ENCODE results near the gene MAP3K20.

The MAP3K20 gene

DNA sequence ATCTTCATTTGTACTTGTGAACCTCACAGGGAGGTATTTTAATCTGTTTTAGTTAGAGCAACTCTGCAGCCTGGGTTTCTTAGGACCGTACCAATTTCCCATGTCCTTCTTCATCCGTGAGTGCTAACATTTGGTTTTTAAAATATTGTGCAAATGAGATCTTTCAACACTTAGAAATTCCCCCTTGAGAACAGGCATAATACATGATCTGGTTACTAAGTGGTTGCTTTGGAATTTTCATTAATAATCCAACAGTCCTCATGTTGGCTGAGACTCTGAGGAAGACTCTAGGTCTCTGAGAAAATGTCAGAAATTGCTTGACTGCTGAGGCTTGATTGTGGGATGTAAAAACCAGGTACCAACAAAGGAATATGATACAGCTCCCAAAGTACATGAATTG is 153.4 kb downstream of the MAP3K20 start:
- no peak overlapping the region for H3K4me3 ChIP-seq (ENCODE audit: low read length)
- no peak for DNase-seq (ENCODE audit: low read depth)
- TF ChIP-seq, protein P1, sequence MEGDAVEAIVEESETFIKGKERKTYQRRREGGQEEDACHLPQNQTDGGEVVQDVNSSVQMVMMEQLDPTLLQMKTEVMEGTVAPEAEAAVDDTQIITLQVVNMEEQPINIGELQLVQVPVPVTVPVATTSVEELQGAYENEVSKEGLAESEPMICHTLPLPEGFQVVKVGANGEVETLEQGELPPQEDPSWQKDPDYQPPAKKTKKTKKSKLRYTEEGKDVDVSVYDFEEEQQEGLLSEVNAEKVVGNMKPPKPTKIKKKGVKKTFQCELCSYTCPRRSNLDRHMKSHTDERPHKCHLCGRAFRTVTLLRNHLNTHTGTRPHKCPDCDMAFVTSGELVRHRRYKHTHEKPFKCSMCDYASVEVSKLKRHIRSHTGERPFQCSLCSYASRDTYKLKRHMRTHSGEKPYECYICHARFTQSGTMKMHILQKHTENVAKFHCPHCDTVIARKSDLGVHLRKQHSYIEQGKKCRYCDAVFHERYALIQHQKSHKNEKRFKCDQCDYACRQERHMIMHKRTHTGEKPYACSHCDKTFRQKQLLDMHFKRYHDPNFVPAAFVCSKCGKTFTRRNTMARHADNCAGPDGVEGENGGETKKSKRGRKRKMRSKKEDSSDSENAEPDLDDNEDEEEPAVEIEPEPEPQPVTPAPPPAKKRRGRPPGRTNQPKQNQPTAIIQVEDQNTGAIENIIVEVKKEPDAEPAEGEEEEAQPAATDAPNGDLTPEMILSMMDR (IDR thresholded peaks at IDR 0.05; ENCODE audit: insufficient read depth, low read depth, low read length, missing control alignments): no peak

DNA sequence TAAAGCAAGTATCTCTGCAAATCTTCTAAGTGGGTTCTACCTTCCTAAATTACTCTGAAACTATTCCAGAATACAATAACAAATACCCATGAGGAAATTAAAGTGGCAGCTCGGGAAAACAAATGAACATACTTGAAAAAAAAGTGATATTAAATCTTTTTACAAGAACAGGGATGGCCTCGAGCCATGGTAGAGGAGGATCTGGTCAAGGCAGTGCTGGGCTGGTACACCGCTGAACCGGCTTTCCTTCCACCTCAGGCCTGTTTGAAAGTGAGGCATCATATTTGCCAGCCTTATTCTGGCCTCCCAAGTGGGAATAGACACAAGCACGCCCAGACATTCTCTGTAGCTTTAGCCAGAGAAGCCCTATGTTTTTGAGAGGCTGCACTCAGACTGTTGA is 154.5 kb downstream of the MAP3K20 start:
- TF ChIP-seq, protein P1 (IDR thresholded peaks at IDR 0.05; ENCODE audit: insufficient read depth, low read depth, low read length, missing control alignments): no peak
- DNase-seq (ENCODE audit: low read depth): no peak
- H3K4me3 ChIP-seq (ENCODE audit: low read length): no peak overlapping the region

DNA sequence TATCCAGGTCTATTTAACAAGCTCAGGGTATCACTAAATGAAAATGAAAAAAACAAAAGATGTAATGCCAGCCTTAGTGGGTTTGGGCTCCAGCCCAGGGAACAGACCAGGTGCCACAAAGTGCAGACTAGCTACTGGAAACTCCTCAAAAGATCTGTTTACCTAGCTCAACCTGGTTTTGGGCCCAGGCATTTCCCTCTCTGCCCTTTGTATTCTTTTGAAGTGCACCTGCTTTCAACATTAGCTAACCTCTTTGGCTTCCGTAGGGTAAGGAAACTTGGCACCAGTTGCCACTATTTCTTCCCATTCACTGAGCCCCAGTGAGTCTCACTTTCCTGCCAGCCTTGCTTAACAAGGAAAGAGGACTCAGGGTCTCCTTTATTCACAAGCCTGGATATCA is 155.4 kb downstream of the MAP3K20 start:
- no peak overlapping the region for H3K4me3 ChIP-seq (ENCODE audit: low read length)
- DNase-seq (ENCODE audit: low read depth): no peak
- TF ChIP-seq, protein P1 (IDR thresholded peaks at IDR 0.05; ENCODE audit: insufficient read depth, low read depth, low read length, missing control alignments): no peak

DNA sequence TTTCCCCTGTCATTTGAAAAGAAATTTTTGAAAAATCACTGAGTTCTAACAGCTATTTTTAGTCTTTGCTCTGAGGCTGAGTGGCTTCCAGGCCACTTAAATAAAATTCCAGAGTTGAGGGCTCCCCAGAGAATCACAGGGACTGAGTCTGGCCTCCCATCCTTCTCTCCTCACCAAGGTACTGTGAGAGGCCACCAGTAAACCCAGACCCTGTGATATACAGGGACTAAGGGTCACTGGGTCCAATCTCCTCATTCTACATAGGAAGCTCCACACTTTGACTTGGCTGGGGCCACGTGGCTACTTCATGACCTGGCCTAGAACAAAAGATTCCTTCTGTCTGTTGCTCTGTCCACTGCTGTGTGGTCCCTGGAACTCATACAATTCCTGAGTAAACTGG is 155.8 kb downstream of the MAP3K20 start:
- TF ChIP-seq, protein P1 (IDR thresholded peaks at IDR 0.05; ENCODE audit: insufficient read depth, low read depth, low read length, missing control alignments): no peak
- no peak for DNase-seq (ENCODE audit: low read depth)
- H3K4me3 ChIP-seq (ENCODE audit: low read length): no peak overlapping the region

DNA sequence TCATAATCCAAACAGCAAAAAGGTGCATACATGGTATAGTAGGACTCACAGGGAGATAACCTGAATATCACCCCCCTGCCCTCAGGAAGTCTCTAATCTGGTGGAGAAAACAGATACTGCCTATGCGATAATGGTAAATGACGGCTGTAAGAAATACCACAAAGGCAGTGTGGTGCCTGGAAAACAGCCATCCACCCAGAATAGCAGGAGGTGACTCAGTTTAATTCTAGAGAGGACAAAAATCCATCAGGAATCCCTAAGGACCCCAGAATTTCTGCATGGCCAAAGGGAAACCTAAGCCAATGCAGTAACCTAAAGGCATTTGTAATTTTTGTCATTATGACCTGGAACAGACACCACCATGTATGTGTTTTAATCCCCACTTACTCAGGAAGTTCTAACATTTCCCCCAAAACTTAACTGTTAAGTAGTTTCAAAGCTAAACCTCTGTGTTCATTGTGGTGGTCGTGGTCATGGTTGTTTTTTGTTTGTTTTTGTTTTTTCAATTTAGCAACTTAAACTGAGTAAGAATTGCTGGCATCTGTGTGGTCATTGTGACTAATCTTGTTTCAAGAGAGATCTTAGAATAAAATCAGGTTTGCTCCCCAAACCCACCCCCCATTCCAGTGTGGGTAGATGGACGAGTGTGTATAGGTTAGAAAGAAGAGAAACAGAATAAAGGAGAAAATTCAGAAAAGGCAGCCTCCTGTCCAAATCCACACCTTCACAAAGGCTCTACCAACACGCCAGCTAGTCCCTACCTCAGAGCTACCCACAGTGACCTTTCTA is 157.5 kb downstream of the MAP3K20 start:
- TF ChIP-seq, protein P1 (IDR thresholded peaks at IDR 0.05; ENCODE audit: insufficient read depth, low read depth, low read length, missing control alignments): no peak
- no peak overlapping the region for H3K4me3 ChIP-seq (ENCODE audit: low read length)
- no peak for DNase-seq (ENCODE audit: low read depth)

DNA sequence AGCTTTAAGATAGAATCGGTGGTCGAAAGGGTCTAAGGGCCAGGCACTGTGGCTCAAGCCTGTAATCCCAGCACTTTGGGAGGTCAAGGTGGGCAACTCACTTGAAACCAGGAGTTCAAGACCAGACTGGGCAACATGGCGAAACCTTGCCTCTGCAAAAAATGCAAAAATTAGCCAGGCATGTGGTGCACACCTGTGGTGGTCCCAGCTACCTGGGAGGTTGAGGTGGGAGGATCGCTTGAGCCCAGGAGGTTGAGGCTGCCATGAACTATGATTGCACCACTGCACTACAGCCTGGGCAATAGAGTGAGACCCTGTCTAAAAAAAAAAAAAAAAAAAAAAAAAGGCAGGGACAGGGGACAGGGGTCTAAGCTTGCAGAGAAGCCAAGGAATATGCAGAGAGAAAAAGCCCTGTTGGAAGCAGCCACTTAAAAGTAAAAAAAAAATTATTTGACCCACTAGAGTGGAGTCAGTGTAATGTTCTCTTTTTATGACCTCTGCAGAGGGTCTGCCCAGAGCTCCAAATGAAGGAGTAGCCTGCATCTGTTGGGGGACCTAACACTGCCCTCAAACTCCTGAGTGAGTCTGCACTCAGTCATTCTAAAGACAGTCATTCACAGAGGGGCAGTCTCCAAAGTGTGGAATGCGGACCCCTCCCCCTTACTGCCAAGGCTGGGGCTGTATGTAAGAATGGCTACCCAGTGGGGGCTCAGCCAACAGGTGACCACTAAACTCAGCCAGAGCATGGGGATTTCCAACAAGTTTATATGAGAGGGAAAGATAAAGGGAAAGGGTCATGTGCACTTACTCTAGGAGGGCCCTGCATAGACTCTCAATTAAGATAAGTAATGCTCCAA is 160.5 kb downstream of the MAP3K20 start:
- H3K4me3 ChIP-seq (ENCODE audit: low read length): no peak overlapping the region
- DNase-seq (ENCODE audit: low read depth): no peak
- TF ChIP-seq, protein P1 (IDR thresholded peaks at IDR 0.05; ENCODE audit: insufficient read depth, low read depth, low read length, missing control alignments): no peak

Measured in epithelial cell of esophagus (primary cell).